DOHH2 (cell line): Measurements from ENCODE around the gene ZNF629.

ENCODE experiments used
- EZH2phosphoT487 ChIP-seq: fragments of 200-600 bp; sonication (generic); IDR thresholded peaks from 2 replicates; pipeline ENCODE4 v1.6.1; 2017; ENCODE audit warnings: borderline replicate concordance, mild to moderate bottlenecking, antibody characterized with exemption, low read length, moderate library complexity, mixed read lengths
- TF ChIP-seq, protein P1 (sequence below): fragments of 200-600 bp; sonication (generic); IDR thresholded peaks from one replicate; pipeline ENCODE4 v1.5.1; 2014; ENCODE audit warnings: antibody characterized with exemption, mild to moderate bottlenecking, low read depth, low read length; ENCODE audit not compliant: poor library complexity, severe bottlenecking

DNA sequence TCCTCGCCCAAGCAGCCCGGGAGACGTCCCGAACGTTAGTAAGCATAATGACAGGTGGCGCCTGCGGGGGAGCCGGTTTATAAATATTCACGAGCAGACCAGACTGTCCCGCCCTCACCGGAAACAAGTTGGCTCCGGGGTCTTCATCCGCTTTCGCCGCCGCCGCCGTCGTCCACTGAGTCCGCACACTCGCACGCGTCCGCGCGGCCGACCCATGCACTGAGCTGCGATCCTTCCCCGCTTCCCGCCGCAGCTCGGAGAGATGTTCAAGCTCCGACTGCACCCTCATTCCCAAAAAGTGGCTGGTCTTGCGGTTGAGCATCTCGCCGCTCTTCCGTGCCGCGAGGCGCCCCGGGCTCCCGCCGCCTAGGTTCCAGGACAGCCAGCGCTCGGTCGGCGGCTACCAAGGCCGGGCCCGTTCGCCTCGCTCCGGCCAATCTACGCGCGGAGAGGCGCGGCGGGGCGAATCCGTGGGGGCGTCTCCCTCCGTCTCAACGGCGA is 25.5 kb downstream of the ZNF629 start:
- TF ChIP-seq, protein P1, sequence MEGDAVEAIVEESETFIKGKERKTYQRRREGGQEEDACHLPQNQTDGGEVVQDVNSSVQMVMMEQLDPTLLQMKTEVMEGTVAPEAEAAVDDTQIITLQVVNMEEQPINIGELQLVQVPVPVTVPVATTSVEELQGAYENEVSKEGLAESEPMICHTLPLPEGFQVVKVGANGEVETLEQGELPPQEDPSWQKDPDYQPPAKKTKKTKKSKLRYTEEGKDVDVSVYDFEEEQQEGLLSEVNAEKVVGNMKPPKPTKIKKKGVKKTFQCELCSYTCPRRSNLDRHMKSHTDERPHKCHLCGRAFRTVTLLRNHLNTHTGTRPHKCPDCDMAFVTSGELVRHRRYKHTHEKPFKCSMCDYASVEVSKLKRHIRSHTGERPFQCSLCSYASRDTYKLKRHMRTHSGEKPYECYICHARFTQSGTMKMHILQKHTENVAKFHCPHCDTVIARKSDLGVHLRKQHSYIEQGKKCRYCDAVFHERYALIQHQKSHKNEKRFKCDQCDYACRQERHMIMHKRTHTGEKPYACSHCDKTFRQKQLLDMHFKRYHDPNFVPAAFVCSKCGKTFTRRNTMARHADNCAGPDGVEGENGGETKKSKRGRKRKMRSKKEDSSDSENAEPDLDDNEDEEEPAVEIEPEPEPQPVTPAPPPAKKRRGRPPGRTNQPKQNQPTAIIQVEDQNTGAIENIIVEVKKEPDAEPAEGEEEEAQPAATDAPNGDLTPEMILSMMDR, result no peak
- no peak for TF ChIP-seq EZH2phosphoT487
